Activated CD4-positive, alpha-beta T cell treated with anti-CD3 and anti-CD28 coated beads, Interleukin-2, amount 50 U/mL, for 48 hours (primary cell): ENCODE data around the gene GSDME.

Experiments used
- DNase-seq, 2 experiments: peaks; one replicate each; pipeline ENCODE4 v3.0.0-alpha.2; 2020

Gene GSDME

GRCh38 chr7:24701261-24702235 is 55.7 kb downstream of the GSDME start:
- no peak for DNase-seq

DNA sequence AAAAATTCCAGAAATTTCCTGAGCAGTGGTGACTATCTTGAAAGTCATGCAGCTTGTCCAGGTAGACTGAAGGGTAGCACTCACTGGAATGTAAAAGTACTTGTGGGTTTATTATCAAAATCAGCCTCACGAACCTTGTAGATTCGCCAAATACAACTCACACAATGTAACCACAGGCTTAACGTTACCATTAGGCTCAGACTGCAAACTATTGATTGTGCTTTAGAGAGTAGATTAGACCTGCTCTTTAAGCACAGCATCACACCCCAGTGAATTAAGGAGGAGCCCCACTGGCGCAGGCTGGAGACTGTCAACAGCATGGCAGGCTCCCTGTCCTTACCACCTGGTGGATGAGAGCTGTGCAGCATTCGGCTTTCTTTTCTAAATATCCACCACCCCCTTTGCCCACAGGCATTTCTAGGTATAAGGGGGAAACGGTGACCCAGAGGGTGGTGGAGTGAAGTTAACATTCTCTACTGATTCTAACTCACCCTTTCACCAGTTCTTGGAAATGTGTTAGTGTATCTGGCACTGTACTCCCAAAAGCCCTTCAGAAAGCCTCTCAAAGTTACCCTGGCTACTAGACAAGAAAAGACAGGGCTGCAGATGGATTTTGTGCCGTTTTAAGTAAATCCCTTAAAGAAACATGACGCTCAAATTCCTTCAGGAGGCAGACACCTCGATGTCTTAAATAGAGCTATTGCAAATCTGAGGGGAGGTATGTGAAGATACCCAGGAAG is 56.6 kb downstream of the GSDME start:
- DNase-seq: no peak

DNA sequence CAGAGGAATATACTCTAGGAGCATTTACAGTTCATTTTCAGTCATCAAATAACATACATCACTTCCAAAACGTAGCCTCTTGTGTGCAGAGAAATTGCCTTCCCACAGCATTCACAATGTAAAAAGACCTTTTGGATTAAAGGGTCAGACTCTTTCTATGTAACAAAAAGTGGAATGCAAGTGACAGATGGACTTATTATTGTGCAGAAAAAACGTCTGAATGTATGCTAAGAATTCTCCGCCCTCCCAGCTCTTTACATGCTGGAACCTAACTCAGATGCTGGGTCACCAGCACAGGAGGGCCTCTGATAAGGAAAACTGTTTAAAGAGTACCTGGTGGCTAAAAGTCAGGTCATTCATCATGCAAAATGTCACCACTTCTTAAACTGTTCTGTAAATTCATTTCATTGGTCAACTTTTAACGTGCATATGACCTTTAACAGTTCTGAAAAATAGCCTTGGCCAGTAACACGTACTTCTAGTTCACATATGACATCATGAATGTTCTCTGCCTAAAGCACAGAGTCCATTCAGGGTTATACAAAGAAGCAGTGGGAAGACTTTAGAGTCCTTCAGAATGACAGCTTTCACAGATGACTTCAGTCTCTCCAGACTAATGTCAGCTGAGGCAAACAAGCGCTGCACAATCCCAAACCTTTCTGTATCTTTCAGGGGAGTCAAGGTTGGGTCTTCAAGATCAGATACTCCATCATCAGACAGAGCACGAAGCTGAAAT is 58.6 kb downstream of the GSDME start:
- DNase-seq: no peak

GRCh38 chr7:24697416-24697815 is 59.8 kb downstream of the GSDME start:
- DNase-seq: no peak

GRCh38 chr7:24692592-24692991 is 64.7 kb downstream of the GSDME start:
- no peak for DNase-seq

- no peak for DNase-seq
Observed at GRCh38 chr7:24690251-24690650, 67.0 kb downstream of the GSDME start.

DNA sequence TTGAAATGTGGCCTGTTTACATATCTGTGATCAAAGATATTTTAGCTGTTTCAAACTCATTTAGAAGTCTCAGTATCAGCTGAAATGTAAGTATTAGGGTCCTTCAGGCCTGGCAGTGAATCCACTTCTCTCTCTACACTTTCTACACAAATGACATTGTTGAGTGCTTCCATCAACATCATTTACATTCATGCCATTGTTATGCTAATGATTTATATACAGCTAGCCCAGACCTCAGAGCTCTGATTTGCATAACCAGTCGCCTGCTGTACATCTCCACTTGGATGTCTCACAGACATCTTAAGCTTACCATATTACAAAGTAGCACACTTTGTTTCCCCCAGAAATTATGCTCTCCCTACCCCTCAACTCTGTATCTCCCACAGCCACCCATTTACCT is 71.6 kb downstream of the GSDME start:
- DNase-seq: no peak

DNA sequence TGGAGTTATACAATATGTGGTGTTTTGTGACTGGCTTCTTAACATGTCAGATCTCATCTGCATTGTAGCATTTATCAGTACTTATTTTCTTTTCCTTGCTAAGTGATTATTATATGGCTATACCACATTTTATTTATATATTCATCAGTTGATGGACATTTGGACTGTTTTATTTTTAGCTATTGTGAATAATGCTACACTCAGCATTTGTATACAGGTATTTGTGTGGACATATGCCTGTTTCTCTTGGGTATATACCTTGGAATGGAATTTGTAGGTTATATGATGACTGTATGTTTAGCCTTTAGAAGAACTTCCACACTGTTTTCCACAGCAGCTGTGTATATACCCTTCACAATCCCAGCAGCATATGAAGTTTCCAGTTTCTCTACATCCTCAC is 86.5 kb downstream of the GSDME start:
- no peak for DNase-seq

- DNase-seq: no peak
Observed at GRCh38 chr7:24669971-24670591, 87.2 kb downstream of the GSDME start.

- DNase-seq: no peak
Observed at GRCh38 chr7:24668927-24669635, 88.2 kb downstream of the GSDME start.

GRCh38 chr7:24665564-24666294 is 91.5 kb downstream of the GSDME start:
- peak; percentile 11 to 34 for DNase-seq

DNA sequence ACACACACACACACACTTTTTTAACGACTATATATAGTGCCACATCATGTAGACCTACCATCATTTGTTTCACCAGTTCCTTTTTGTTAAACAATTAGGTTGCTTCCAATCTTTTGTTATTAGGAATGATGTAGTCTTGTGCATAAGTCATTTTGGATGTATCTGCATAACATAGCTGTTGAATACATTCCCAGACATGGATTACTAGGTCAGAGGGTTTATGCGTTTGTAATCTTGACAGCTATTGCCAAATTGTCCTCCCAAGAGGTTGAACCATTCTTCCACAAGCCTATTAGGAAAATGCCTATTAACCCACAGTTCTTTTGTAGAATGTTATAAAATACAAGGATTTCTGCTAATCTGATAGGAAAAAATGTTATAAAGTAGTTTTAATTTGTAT is 96.7 kb downstream of the GSDME start:
- DNase-seq: no peak

GRCh38 chr7:24659505-24659904 is 97.8 kb downstream of the GSDME start:
- DNase-seq: no peak

DNA sequence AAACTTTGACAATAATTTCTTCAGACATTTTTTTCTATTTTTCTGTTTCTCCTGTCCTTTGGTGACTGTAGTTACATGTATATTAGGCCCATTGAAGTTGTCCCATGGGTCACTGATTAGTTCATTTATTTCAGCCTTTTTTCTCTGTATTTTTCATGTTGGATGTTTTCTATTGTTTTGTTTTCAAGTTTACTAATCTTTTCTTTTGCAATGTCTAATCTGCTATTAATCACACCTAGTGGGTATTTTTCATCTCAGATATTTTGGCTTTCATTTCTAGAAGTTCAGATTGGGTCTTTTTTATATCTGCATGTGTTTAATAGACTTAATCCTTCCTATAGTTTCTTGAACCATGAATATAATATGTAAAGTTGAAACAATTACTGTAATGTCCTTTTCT is 99.3 kb downstream of the GSDME start:
- no peak for DNase-seq

- DNase-seq: no peak
Observed at GRCh38 chr7:24656608-24657007, 100.7 kb downstream of the GSDME start.

GRCh38 chr7:24654305-24654704 is 103.0 kb downstream of the GSDME start:
- no peak for DNase-seq

DNA sequence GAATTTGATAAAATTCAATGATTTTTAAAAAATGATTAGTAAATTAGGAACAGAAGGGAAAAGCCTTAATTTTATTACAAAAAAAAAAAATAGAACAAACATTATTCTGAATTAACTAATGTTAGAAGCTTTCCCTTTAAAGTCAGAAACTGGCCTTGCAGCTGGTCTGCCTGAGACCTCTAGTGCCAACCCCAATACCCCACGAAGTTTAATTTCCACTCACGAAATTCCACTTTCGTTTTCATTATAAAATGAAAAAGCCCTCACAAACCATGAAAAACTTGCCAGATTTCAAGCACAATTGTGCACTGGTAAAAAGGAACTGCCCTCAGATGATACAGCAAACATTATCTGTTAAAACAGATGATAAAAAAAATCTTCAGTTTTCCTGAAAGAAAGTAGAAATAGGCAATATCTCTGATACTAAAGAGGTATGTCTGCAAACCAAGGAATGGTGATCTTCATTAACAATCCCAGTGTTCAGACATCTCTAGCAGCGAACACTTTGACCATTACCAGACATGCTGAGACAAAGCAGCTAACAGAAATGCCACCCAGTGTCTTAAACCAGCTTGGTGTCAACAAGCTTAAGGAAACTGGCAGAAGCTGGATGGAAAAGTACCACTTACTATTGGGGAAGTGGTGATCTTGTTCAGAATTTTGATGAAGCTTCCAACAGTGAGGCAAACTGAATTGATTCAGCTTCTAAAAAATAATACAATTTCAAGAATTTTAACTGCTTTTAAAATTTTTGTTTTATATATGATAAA is 103.8 kb downstream of the GSDME start:
- DNase-seq: no peak

- no peak for DNase-seq
Observed at GRCh38 chr7:24652251-24652939, 104.9 kb downstream of the GSDME start.
